ENCODE measurements around the gene EIF4G2.

The EIF4G2 gene

GRCh38 chr11:10777806-10778205, 30.9 kb downstream of the EIF4G2 start:
- in situ Hi-C loops (cut with MboI; ENCODE audit: low sequenced_read_pairs) = no loop called here

DNA sequence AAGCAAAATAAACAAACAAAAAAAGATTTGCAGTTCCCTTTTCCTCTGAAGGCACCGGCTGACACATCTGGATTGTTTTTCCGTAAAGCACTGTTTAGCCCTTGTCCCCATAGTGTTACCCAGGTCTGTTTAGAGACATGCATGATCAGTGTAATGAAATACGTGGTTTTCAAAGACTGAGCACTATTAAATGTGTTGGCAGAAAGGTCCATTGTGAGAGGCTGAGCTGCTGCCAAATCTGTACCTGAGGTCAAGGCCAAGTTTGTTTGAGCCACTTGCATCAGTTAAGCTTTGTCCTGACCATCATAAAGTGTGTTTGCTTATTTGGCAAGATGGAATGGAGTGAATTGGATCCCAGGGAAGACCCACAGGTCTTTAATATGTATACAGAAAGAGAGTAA, 31.3 kb downstream of the EIF4G2 start:
- in situ Hi-C loops (cut with MboI; ENCODE audit: low sequenced_read_pairs) = no loop called here

DNA sequence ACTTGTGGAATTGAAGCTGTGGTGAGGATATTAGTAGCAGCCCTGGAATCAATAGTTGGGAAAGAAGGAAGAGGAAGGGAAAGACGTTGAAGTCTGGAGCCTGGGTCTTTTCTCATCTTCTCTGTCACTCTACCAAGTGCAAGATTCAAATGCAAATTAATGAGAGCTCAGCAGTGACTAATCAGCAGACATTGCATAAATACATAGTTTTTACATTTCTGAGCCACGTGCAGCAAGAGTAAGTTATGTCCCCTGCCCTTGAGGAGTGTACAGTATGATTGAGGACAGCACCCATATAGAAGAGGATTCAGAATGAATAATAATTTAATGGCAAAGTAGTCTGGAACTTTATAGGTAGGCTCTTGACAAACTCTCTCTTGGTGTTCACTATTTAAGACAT, 33.9 kb downstream of the EIF4G2 start:
- in situ Hi-C loops (cut with MboI; ENCODE audit: low sequenced_read_pairs) = no loop called here

DNA sequence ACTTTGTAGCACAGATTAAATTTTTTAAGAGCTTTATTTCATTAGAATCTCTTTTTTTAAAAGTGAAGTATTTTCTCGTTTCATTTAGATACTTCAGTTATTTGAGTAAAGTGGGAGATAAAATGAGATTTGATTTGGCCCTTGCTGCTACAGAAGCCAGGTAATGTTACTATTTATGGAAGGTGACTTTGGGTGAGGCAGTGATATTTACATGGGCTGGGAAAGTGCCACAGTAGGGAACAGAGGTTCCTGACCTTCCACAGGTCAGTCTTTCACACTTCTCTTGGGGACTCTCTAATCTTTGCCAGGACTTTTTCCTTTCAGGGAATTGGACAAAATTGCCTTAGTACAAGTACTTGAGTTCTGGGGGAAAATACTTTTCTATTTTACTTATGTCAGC, 37.3 kb downstream of the EIF4G2 start:
- in situ Hi-C loops (cut with MboI; ENCODE audit: low sequenced_read_pairs) = no loop called here

DNA sequence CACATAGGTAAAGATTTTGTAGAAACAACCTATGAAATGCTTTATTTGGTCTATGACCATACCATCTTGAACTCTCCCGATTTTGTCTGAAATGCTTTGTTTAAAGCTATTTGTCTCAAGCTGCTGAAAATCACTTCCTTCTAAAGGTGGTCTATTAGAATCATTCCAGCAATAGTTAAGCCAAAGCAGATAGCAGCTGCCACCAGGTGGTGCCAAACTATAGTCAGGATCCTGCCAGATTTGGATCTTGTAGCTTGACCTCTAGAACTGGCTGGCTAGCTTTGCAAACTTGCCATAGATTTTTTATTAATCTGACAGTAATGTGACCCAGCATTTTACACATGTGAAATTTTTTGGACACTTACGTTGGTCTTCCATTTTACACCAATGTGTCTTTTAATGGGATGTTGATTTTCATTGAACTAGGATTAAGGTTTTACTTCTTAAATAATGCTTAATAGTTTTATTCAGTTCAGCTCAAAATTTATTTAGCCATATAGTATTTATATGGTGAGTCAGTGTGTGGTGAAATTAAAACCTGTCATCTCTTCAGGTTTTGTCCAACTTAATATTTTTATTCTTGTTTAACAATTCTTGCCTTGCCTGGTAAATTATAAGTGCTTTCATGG, 38.0 kb downstream of the EIF4G2 start:
- in situ Hi-C loops (cut with MboI; ENCODE audit: low sequenced_read_pairs) = no loop called here

- in situ Hi-C loops (cut with MboI; ENCODE audit: low sequenced_read_pairs) = no loop called here
These were observed 44.3 kb downstream of the EIF4G2 start for GRCh38 chr11:10764412-10764811.

GRCh38 chr11:10763766-10764165, 45.0 kb downstream of the EIF4G2 start:
- in situ Hi-C loops (cut with MboI; ENCODE audit: low sequenced_read_pairs) = no loop called here

- in situ Hi-C loops (cut with MboI; ENCODE audit: low sequenced_read_pairs) = no loop called here
These were observed 45.8 kb downstream of the EIF4G2 start for GRCh38 chr11:10762913-10763421.

- in situ Hi-C loops (cut with MboI; ENCODE audit: low sequenced_read_pairs) = no loop called here
These were observed 46.5 kb downstream of the EIF4G2 start for GRCh38 chr11:10762185-10762584.

DNA sequence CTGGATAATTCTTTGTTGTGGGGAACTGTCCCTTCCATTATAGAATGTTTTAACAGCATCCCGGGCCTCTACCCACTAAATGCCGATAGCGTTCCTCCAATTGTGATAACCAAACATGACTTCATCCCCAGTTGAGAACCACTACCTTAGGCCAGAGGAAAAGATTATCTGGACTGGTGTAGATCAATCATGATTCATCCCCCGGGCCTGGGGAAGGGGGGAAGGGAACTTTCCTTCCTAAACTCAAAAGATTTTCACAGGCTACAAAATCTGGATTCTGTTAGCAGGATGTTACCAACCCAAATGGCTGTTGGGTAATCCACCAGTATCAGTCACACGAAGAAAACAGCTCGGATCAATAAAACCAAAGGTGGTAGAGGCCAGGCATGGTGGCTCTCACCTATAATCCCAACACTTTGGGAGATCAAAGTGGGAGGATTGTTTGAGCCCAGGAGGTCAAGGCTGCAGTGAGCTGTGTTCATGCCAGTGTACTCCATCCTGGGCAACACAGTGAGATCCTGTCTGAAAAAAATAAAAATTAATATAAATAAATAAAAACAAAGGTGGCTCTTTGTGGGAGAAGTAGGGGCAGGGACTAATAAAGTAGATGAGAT, 47.5 kb downstream of the EIF4G2 start:
- in situ Hi-C loops (cut with MboI; ENCODE audit: low sequenced_read_pairs) = no loop called here

GRCh38 chr11:10758957-10759356, 49.8 kb downstream of the EIF4G2 start:
- in situ Hi-C loops (cut with MboI; ENCODE audit: low sequenced_read_pairs) = no loop called here

DNA sequence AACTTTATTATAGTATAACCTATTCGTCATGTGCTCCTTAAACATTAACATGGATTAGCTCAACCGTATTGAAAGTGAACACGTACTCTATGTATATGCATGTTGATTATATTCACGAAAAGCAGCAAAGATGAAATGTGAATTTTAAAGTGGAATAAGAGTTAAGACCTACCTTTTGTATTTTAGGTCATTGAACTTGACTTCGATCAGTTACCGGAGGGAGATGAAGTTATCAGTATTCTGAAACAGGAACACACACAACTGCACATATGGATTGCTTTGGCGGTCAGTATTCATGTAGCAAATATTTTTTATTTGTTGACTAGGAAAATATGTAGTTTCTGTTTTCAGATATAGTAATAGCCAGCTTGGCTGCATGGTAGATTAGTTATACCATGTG, 56.2 kb downstream of the EIF4G2 start:
- in situ Hi-C loops (cut with MboI; ENCODE audit: low sequenced_read_pairs) = no loop called here

DNA sequence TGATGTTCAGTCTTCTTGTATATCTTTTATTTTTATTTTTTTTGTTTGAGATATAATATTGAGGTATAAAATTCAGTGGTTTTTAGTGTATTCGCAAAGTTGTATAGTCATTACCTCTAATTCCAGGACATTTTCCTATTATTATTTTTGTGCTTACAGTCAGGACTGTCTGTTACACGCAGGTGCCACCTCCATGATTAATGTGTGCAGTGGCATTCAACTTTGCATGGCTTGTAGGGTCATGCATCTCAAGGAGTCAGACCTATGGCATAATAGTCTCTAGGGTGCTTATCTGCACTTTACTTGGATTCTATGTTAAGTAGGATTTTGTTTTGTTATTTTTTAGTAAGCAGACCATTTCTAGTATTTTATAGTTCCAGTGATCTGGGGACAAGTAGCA, 56.7 kb downstream of the EIF4G2 start:
- in situ Hi-C loops (cut with MboI; ENCODE audit: low sequenced_read_pairs) = no loop called here

- in situ Hi-C loops (cut with MboI; ENCODE audit: low sequenced_read_pairs) = no loop called here
These were observed 57.2 kb downstream of the EIF4G2 start for GRCh38 chr11:10751581-10751940.

GRCh38 chr11:10750838-10751580, 57.7 kb downstream of the EIF4G2 start, which contains the start of gene CTR9:
TSS of gene CTR9 (plus strand) at chr11:10751246. CDS start at chr11:10751413, 167 bp downstream.
- in situ Hi-C loops (cut with MboI; ENCODE audit: low sequenced_read_pairs) = no loop called here

- in situ Hi-C loops (cut with MboI; ENCODE audit: low sequenced_read_pairs) = no loop called here
These were observed 59.2 kb downstream of the EIF4G2 start for GRCh38 chr11:10749476-10749875.

GRCh38 chr11:10747733-10748132, 61.0 kb downstream of the EIF4G2 start:
- in situ Hi-C loops (cut with MboI; ENCODE audit: low sequenced_read_pairs) = no loop called here

Data from hTERT RPE-1 (cell line).